EH (cell line): ENCODE results near the gene PLXNA4.

Experiments
- DNase-seq: peaks from one replicate; pipeline ENCODE4 v3.0.0-alpha.2; 2015; ENCODE audit warnings: low read depth

Gene PLXNA4

DNA sequence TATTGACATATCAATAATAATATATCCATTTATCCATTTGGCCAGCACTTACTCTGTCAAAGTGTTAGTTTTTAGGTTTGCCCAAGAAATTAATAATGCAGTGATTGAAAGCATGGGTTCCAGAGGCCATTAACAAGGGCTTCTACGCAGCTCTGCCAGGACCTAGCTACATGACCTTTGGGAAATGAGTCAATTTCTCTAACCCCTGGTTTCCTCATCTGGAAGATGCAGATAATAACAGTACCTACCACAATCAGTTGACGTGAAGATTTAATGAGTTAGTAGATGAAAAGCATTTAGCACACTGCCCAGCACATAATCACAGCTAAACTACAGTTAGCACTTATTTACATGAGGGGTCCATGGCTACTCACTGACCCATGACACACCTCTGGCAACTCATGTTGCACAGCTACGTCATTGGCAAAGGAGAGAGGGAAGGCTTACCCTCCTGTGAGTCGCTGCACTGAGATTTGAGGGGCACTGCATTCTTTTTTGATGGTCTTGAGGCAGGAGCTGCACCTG lies 263.7 kb downstream of the PLXNA4 start:
- DNase-seq, result no peak

- no peak for DNase-seq
These were observed 264.5 kb downstream of the PLXNA4 start for GRCh38 chr7:132311733-132312132.

- DNase-seq, result no peak
These were observed 267.0 kb downstream of the PLXNA4 start for GRCh38 chr7:132309102-132309805.

- no peak for DNase-seq
These were observed 268.8 kb downstream of the PLXNA4 start for GRCh38 chr7:132307465-132307864.

- DNase-seq, result no peak
These were observed 275.5 kb downstream of the PLXNA4 start for GRCh38 chr7:132300599-132301277.

DNA sequence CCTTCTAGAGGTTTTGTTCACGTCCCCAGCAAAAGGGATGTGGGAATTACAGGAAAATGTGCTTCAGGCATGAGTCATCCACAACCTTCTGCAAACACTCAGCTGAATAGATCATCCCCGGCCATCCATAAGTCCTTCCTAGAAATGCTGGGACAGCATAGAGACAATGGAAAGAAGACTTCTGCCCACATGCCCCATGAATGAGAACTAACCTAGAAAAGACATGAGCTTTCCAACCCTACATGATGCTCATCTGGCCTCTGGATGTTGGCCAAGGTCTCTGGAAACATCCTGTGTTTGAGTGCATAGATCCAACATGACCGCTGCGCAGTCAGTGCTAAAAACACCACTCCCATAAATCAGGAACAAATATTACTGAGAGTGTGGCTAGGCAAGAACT lies 277.5 kb downstream of the PLXNA4 start:
- peak; percentile 46 for DNase-seq

- no peak for DNase-seq
These were observed 279.4 kb downstream of the PLXNA4 start for GRCh38 chr7:132296820-132297219.

- no peak for DNase-seq
These were observed 281.1 kb downstream of the PLXNA4 start for GRCh38 chr7:132295175-132295574.

GRCh38 chr7:132292803-132293202 lies 283.5 kb downstream of the PLXNA4 start:
- peak; percentile 4 for DNase-seq

- DNase-seq, result no peak
These were observed 284.8 kb downstream of the PLXNA4 start for GRCh38 chr7:132291481-132291880.

GRCh38 chr7:132290021-132290420 lies 286.2 kb downstream of the PLXNA4 start:
- no peak for DNase-seq

- DNase-seq, result no peak
These were observed 289.4 kb downstream of the PLXNA4 start for GRCh38 chr7:132286836-132287235.

DNA sequence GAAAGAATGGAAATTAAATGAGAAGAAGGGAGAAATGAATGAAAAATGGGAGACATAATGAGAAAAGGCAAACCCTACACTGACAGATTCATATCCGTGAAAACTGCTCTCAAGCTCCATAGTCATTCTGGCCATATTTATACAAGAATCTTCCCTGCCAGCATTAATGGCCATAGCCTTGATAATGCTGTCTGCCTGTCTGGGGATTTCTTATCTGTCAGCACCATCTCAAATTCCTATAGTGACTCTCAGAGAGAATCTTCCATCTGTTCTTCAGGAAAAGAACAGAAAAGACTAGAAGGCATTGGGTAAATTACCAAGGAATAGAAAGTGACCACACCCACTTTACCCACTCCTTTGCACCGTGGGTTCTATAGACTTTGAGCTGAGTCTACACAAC lies 295.9 kb downstream of the PLXNA4 start:
- DNase-seq, result no peak

DNA sequence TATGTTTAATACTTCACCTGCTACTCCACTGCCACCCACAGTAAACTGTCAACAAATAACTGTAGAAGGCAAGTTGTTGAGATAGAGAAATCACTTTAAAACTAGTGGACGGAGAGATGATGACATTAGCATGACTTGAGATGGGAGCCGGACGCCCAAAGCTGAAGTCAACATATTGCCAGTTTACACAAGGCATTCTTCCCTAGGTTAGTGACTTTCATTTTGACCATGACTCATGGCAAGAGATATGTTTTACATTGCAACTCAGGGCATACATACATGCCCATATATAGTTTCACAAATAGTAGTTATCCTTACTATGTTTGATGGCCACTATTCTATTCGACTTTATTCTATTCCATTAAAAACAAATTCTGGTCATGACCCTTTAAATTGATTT lies 296.6 kb downstream of the PLXNA4 start:
- DNase-seq, result no peak

- peak; percentile 44 for DNase-seq
These were observed 299.1 kb downstream of the PLXNA4 start for GRCh38 chr7:132276976-132277725.

DNA sequence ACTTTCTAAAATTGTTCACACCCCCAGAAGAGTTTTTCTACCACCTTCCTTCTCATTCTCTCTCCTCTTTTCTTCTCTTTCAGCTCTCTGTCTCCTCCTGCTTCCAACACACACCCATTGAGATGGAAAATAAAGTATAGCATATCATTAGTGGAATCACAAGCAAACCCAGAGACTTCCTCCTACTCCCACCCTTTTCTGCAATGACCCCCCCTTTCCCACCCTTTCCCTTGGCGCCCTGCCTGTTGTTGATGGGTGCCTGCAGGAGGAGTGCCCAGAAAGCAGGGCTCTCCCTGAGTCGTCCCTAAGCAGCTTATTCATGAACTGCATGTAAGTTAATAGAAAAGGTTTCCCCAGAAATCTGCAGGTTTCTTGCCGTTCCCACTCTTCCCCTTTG lies 300.0 kb downstream of the PLXNA4 start:
- no peak for DNase-seq

DNA sequence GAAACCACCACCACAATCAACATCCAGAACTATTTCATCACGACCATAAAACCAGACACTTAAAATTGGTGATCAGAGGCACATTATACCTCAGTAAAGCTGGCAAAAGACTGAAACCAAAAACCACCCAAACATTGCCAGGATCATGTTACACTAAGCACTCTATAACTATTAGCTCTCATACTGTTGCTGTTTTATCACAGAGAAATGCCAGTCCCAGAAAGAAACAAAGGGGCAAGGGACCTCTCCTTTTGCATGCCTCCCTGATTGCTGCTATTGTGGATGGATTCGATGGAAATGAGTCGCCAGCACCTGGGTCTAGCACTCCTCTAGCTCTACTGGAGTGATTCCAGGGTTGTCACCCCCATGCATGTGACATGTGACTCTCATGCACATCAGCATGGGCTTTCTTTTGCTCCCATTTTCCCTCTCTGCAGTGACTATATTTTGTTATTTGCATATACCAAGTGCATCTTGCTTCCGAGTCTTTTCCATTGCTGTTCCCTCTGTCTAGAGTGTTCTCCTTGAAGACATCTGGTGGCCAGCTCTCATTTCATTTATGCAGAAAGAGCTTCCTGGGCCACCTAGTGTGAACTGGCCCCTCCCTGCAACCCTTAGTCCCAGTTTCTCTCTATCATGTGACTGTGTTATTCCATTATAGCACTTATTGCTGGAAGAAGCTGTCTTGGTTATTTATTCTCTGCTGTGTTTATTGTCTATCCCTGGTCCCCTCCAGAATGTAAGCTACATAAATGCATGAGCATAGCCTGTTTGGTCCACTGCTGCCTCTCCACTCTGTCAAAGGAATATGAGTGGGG lies 300.6 kb downstream of the PLXNA4 start:
- no peak for DNase-seq

DNA sequence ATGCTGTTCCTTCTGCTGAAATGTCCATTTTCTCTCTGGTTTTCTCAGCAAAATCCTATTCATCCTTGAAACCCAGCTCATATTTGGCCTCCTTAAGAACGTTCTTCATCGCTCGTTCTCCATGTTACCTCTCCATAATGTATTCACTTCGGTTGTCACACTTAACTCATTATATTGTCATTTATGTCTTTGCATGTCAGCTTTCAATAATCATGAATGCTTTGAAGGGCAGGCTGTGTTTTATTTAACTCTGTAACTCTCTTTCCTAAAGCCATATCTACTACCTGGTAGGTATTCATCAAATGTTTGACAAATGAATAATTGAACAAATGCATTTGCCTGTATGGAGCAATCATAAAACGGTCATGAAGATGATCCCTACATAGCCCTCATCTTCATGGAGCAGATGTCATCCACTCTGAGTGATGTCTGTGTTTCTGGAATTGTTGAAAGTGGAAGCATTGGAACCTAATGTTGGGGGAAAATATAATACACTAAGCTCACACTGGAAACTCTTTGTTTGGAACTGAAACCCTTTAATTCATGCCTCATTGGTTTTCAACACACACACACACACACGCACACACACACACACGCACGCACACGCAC lies 303.4 kb downstream of the PLXNA4 start:
- DNase-seq, result no peak

- peak; percentile 26 for DNase-seq
These were observed 305.8 kb downstream of the PLXNA4 start for GRCh38 chr7:132270517-132270916.

DNA sequence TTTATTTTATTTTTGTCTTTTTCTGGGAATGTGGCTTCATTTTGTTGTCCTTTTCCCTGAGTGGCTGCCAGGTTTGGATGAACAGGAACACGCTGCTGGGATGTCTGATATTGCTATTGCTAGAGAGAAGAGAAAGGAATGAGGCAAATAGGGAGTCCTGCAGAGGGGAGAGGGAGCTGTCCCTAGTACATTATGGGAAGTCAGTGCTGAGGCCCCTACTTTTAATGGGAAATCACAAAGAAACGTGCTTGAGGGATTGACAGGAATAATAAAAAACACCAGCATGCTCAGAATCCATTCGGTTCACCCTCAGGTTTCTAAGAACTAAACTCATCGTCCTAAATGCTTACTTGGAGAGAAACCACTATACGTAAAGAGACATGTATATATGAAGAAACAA lies 306.6 kb downstream of the PLXNA4 start:
- no peak for DNase-seq

GRCh38 chr7:132263151-132263550 lies 313.1 kb downstream of the PLXNA4 start:
- no peak for DNase-seq

- DNase-seq, result no peak
These were observed 314.2 kb downstream of the PLXNA4 start for GRCh38 chr7:132262160-132262470.
